ENCODE data around the gene SON. TPM values are rescaled to one million over a fixed set of nuclear protein-coding genes. Genes with fewer than 3 reads are reported as not detected.

Gene SON
- total and polyA plus RNA-seq, 11 donors = 78.0 to 201 (median 130) TPM

DNA sequence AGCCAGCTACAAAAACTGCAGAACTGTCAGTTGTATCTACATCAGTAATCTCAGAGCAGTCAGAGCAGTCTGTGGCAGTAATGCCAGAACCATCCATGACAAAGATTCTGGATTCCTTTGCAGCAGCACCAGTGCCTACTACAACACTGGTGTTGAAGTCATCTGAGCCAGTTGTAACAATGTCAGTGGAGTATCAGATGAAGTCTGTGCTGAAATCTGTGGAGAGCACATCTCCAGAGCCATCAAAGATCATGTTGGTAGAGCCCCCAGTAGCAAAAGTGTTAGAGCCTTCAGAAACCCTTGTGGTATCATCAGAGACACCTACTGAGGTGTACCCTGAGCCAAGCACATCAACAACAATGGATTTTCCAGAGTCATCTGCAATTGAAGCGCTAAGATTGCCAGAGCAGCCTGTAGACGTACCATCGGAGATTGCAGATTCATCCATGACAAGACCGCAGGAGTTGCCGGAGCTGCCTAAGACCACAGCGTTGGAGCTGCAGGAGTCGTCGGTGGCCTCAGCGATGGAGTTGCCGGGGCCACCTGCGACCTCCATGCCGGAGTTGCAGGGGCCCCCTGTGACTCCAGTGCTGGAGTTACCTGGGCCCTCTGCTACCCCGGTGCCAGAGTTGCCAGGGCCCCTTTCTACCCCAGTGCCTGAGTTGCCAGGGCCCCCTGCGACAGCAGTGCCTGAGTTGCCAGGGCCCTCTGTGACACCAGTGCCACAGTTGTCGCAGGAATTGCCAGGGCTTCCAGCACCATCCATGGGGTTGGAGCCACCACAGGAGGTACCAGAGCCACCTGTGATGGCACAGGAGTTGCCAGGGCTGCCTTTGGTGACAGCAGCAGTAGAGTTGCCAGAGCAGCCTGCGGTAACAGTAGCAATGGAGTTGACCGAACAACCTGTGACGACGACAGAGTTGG, 7.3 kb downstream of the SON start:
- DNase-seq (no peak), ATAC-seq (peak in 1 of 4 donors; percentile 12)
- Histone ChIP-seq H3K27ac (no peak overlapping the region), H3K4me1 (peaks cover 0 to 29% (median 17%) of the 10 kb centered on the region in 12 donors), H3K36me3 (peaks cover 0 to 91% (median 88%) of the 10 kb centered on the region in 9 donors), H3K9me3 (no peaks in the 10 kb centered on the region), H3K4me3 (no peak overlapping the region), H3K27me3 (no peaks in the 10 kb centered on the region)
- TF ChIP-seq POLR2A (IDR thresholded peaks at IDR 0.05) = no peak
- TF ChIP-seq, protein P1, sequence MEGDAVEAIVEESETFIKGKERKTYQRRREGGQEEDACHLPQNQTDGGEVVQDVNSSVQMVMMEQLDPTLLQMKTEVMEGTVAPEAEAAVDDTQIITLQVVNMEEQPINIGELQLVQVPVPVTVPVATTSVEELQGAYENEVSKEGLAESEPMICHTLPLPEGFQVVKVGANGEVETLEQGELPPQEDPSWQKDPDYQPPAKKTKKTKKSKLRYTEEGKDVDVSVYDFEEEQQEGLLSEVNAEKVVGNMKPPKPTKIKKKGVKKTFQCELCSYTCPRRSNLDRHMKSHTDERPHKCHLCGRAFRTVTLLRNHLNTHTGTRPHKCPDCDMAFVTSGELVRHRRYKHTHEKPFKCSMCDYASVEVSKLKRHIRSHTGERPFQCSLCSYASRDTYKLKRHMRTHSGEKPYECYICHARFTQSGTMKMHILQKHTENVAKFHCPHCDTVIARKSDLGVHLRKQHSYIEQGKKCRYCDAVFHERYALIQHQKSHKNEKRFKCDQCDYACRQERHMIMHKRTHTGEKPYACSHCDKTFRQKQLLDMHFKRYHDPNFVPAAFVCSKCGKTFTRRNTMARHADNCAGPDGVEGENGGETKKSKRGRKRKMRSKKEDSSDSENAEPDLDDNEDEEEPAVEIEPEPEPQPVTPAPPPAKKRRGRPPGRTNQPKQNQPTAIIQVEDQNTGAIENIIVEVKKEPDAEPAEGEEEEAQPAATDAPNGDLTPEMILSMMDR (IDR thresholded peaks at IDR 0.05) = no peak
- 94 to 97% (median 97%) methylated on average over 13 to 19 of the region's 19 CpGs for WGBS, 4 donors
- intact Hi-C loops (cut with DNase I) = loop anchor here in 1 of 10 donors (10.0 kb wide), 1 partner anchor 45 kb away; no protein-coding TSS in a partner anchor

DNA sequence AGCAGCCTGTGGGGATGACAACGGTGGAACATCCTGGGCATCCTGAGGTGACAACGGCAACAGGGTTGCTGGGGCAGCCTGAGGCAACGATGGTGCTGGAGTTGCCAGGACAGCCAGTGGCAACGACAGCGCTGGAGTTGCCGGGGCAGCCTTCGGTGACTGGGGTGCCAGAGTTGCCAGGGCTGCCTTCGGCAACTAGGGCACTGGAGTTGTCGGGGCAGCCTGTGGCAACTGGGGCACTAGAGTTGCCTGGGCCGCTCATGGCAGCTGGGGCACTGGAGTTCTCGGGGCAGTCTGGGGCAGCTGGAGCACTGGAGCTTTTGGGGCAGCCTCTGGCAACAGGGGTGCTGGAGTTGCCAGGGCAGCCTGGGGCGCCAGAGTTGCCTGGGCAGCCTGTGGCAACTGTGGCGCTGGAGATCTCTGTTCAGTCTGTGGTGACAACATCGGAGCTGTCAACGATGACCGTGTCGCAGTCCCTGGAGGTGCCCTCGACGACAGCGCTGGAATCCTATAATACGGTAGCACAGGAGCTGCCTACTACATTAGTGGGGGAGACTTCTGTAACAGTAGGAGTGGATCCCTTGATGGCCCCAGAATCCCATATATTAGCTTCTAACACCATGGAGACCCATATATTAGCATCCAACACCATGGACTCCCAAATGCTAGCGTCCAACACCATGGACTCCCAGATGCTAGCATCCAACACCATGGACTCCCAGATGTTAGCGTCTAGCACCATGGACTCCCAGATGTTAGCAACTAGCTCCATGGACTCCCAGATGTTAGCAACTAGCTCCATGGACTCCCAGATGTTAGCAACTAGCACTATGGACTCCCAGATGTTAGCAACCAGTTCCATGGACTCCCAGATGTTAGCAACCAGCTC, 8.2 kb downstream of the SON start:
- no peaks in the 10 kb centered on the region for H3K9me3 ChIP-seq
- no peak for TF ChIP-seq POLR2A (IDR thresholded peaks at IDR 0.05)
- TF ChIP-seq, protein P1 (IDR thresholded peaks at IDR 0.05) = no peak
- intact Hi-C loops (cut with DNase I) = no loop called here
- no peak overlapping the region for H3K27ac ChIP-seq
- 93 to 98% (median 96%) methylated on average over 14 to 23 of the region's 23 CpGs for WGBS, 4 donors
- H3K36me3 ChIP-seq = peaks cover 0 to 99% (median 97%) of the 10 kb centered on the region in 9 donors
- ATAC-seq = peak in 1 of 4 donors; percentile 9
- H3K4me3 ChIP-seq = no peak overlapping the region
- DNase-seq = no peak
- peaks cover 0 to 27% (median 15%) of the 10 kb centered on the region in 12 donors for H3K4me1 ChIP-seq
- no peaks in the 10 kb centered on the region for H3K27me3 ChIP-seq

DNA sequence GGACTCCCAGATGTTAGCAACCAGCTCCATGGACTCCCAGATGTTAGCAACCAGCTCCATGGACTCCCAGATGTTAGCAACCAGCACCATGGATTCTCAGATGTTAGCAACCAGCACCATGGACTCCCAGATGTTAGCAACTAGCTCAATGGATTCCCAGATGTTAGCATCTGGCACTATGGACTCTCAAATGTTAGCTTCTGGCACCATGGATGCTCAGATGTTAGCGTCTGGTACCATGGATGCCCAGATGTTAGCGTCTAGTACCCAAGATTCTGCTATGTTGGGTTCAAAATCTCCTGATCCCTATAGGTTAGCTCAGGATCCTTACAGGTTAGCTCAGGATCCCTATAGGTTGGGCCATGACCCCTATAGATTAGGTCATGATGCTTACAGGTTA, 8.8 kb downstream of the SON start:
- peaks cover 0 to 100% (median 99%) of the 10 kb centered on the region in 9 donors for H3K36me3 ChIP-seq
- H3K9me3 ChIP-seq = no peaks in the 10 kb centered on the region
- H3K27me3 ChIP-seq = no peaks in the 10 kb centered on the region
- DNase-seq (no peak), ATAC-seq (no peak)
- TF ChIP-seq POLR2A (IDR thresholded peaks at IDR 0.05) = no peak
- TF ChIP-seq, protein P1 (IDR thresholded peaks at IDR 0.05) = no peak
- 93 to 100% (median 97%) methylated on average over 2 of the region's 2 CpGs for WGBS, 4 donors
- intact Hi-C loops (cut with DNase I) = no loop called here
- H3K4me1 ChIP-seq = peaks cover 0 to 31% (median 15%) of the 10 kb centered on the region in 12 donors
- H3K27ac ChIP-seq = no peak overlapping the region
- no peak overlapping the region for H3K4me3 ChIP-seq

Measured in heart left ventricle (tissue), 16 donors.